Kidney (tissue), 14 donors: Measurements from ENCODE around the gene PIK3R1. TPM values are rescaled to one million over a fixed set of nuclear protein-coding genes. Genes with fewer than 3 reads are reported as not detected.

Experiments used
- DNase-seq, 5 donors: peaks; one replicate each; pipeline ENCODE4 v3.0.0-alpha.2; 2013 to 2020
- FAIRE-seq: peaks from 2 replicates; lab custom pipeline; 2012; peaks lifted over from hg19 to GRCh38; lab: Jason Lieb, UNC
- H3K27ac ChIP-seq, 2 donors: one replicate each; pipeline ENCODE4 v1.7.0; 2013; ENCODE audit warnings: low read depth in 2 of 2, low read length in 2 of 2, inconsistent platforms in 1 of 2
- H3K27me3 ChIP-seq: one replicate; pipeline ENCODE4 v1.7.1; 2013; ENCODE audit warnings: low read length, inconsistent platforms; ENCODE audit not compliant: control insufficient read depth, insufficient read depth
- H3K36me3 ChIP-seq, 3 donors: one replicate each; pipeline versions ENCODE4 v1.7.0 to v1.7.1; 2013; ENCODE audit warnings: low read length in 3 of 3, control low read depth in 1 of 3, inconsistent platforms in 1 of 3; ENCODE audit not compliant: insufficient read depth in 3 of 3, control insufficient read depth in 2 of 3
- H3K4me1 ChIP-seq, 3 donors: one replicate each; pipeline versions ENCODE4 v1.7.0 to v1.7.1; 2013; ENCODE audit warnings: low read length in 3 of 3, inconsistent platforms in 1 of 3, low read depth in 1 of 3; ENCODE audit not compliant: control insufficient read depth in 2 of 3, insufficient read depth in 2 of 3
- H3K4me3 ChIP-seq, 3 donors: one replicate each; pipeline versions ENCODE4 v1.7.0 to v1.8.1; 2013; ENCODE audit warnings: low read length in 3 of 3, control low read depth in 1 of 3, inconsistent platforms in 1 of 3
- H3K9ac ChIP-seq, 3 donors: one replicate each; pipeline versions ENCODE4 v1.7.0 to v1.7.1; 2013; ENCODE audit warnings: low read length in 3 of 3, control low read depth in 1 of 3, inconsistent platforms in 1 of 3
- H3K9me3 ChIP-seq, 3 donors: one replicate each; pipeline versions ENCODE4 v1.7.0 to v1.7.1; 2013; ENCODE audit warnings: low read length in 3 of 3, control low read depth in 1 of 3, inconsistent platforms in 1 of 3; ENCODE audit not compliant: control insufficient read depth in 2 of 3, insufficient read depth in 1 of 3
- CTCF ChIP-seq: IDR thresholded peaks from 3 replicates; pipeline ENCODE4 v1.5.1; 2012; ENCODE audit warnings: mild to moderate bottlenecking, moderate library complexity, borderline replicate concordance; ENCODE audit not compliant: insufficient read depth; ENCODE audit errors: extremely low read depth
- intact Hi-C: fragments of 100-400 bp; cut with DNase I; formaldehyde crosslinking; loops from one replicate; pipeline ENCODE4 v1.11.1; 2022
- polyA plus RNA-seq: library from polyadenylated mRNA; stranded (reverse); fragments of 350-450 nt; fragmentation: Illumina TruSeq; extraction: RNeasy Lipid Tissue Mini Kit (QIAGEN cat#74804); gene quantifications from one replicate; pipeline ENCODE4 v1.2.3, GENCODE V29; 2014; ENCODE audit warnings: low read depth, low replicate concordance; ENCODE audit not compliant: insufficient read depth
- total RNA-seq: library from RNA; stranded (reverse); fragmentation: NEBNext Ultra II Directional; extraction: Animal tissue kit (Norgen Biotek cat#: 25700); gene quantifications from one replicate; pipeline ENCODE4 v1.2.1, GENCODE V29; 2021
- donor health status: control.
- donor health status: control.
- donor health status: control.
- donor health status: control.
- donor health status: control.
- donor health status: DM: yes; HTN: yes; CAD: no.
- donor health status: Normal renal cell carcinoma (clear cell type).

PIK3R1 gene
- total and polyA plus RNA-seq, 2 donors from 2014 or later = 26.6 to 138 TPM

GRCh38 chr5:68286612-68286912 lies 71.0 kb downstream of the PIK3R1 start:
- Histone ChIP-seq H3K9me3 (no peaks in the 10 kb centered on the region), H3K4me3 (no peak overlapping the region), H3K9ac (no peak overlapping the region), H3K4me1 (peaks cover 8 to 36% (median 23%) of the 10 kb centered on the region in 3 donors), H3K36me3 (peaks cover 2 to 11% (median 6%) of the 10 kb centered on the region in 3 donors), H3K27ac (peak overlapping the region in 1 of 2 donors; percentile 95), H3K27me3 (no peaks in the 10 kb centered on the region)
- no peak for DNase-seq
- no peak for TF ChIP-seq CTCF
- FAIRE-seq = no peak
- intact Hi-C loops = loop anchor here (5.0 kb wide), 1 partner anchor 246 kb away; no protein-coding TSS in a partner anchor

- DNase-seq (no peak), FAIRE-seq (no peak)
- Histone ChIP-seq H3K36me3 (peaks cover 0 to 9% (median 4%) of the 10 kb centered on the region in 3 donors), H3K9ac (peak overlapping the region in 2 of 3 donors; percentile 6 to 91), H3K4me1 (peaks cover 9 to 36% (median 23%) of the 10 kb centered on the region in 3 donors), H3K27me3 (no peaks in the 10 kb centered on the region), H3K4me3 (peak overlapping the region; percentile 42 to 74 (median 63)), H3K27ac (peak overlapping the region; percentile 93 to 95), H3K9me3 (no peaks in the 10 kb centered on the region)
- intact Hi-C loops = loop anchor here (5.0 kb wide), 1 partner anchor 245 kb away; no protein-coding TSS in a partner anchor
- TF ChIP-seq CTCF = no peak
These were observed 72.0 kb downstream of the PIK3R1 start for GRCh38 chr5:68287631-68287975.

GRCh38 chr5:68287976-68288706 lies 72.6 kb downstream of the PIK3R1 start:
- no peaks in the 10 kb centered on the region for H3K9me3 ChIP-seq
- H3K9ac ChIP-seq = peak overlapping the region; percentile 72 to 91 (median 82)
- intact Hi-C loops = loop anchor here (5.0 kb wide), 1 partner anchor 244 kb away; no protein-coding TSS in a partner anchor
- no peaks in the 10 kb centered on the region for H3K27me3 ChIP-seq
- DNase-seq (peak; percentile 89 to 95 (median 93)), FAIRE-seq (peak; percentile 11)
- H3K27ac ChIP-seq = peak overlapping the region; percentile 93 to 95
- TF ChIP-seq CTCF = no peak
- peaks cover 10 to 36% (median 23%) of the 10 kb centered on the region in 3 donors for H3K4me1 ChIP-seq
- H3K4me3 ChIP-seq = peak overlapping the region; percentile 73 to 87 (median 74)
- H3K36me3 ChIP-seq = peaks cover 0 to 12% (median 6%) of the 10 kb centered on the region in 3 donors
